GM18951 (cell line): ENCODE data around the gene CHCHD2.
"Not testable (repeated sequence)": the region's sequence is repeated elsewhere in the genome, so short reads cannot be mapped to it uniquely, and the experiment has no call there.

Experiments used
- POLR2A ChIP-seq: IDR thresholded peaks from 4 replicates; pipeline ENCODE4 v1.6.1; 2011; ENCODE audit warnings: mild to moderate bottlenecking; ENCODE audit not compliant: insufficient read length, insufficient read depth; ENCODE audit errors: extremely low read depth
- in situ Hi-C: fragments of 300-500 bp; cut with MboI; formaldehyde crosslinking; loops from one replicate; pipeline ENCODE4 v1.12.0; 2022; ENCODE audit warnings: low sequenced_read_pairs, mixed read lengths, inconsistent platforms; ENCODE audit not compliant: unreplicated experiment

CHCHD2 gene

GRCh38 chr7:56097700-56098099 is 8.6 kb downstream of the CHCHD2 start:
- TF ChIP-seq POLR2A, result no peak
- in situ Hi-C loops, result no loop called here

GRCh38 chr7:56092789-56093531 is 13.3 kb downstream of the CHCHD2 start, which contains the start of gene PHKG1:
TSS of gene PHKG1 (minus strand) at chr7:56092952. CDS start at chr7:56088941, 4,011 bp downstream.
- TF ChIP-seq POLR2A, result no peak
- in situ Hi-C loops, result no loop called here

- in situ Hi-C loops, result not testable (repeated sequence)
Observed at GRCh38 chr7:56092388-56092787, 13.9 kb downstream of the CHCHD2 start.

- in situ Hi-C loops, result no loop called here
- no peak for TF ChIP-seq POLR2A
Observed at GRCh38 chr7:56091591-56091990, 14.7 kb downstream of the CHCHD2 start.

- in situ Hi-C loops, result no loop called here
- no peak for TF ChIP-seq POLR2A
Observed at GRCh38 chr7:56087445-56087844, 18.8 kb downstream of the CHCHD2 start.

GRCh38 chr7:56086761-56087160 is 19.5 kb downstream of the CHCHD2 start:
- no peak for TF ChIP-seq POLR2A
- in situ Hi-C loops, result no loop called here

- TF ChIP-seq POLR2A, result no peak
- in situ Hi-C loops, result no loop called here
Observed at GRCh38 chr7:56083150-56083785, 23.0 kb downstream of the CHCHD2 start.

- in situ Hi-C loops, result no loop called here
- TF ChIP-seq POLR2A, result no peak
Observed at GRCh38 chr7:56081626-56082340, 24.5 kb downstream of the CHCHD2 start.

- in situ Hi-C loops, result not testable (repeated sequence)
Observed at GRCh38 chr7:56080726-56081435, 25.4 kb downstream of the CHCHD2 start.

GRCh38 chr7:56079450-56080185 is 26.7 kb downstream of the CHCHD2 start:
- in situ Hi-C loops, result loop anchor here (10.0 kb wide), 1 partner anchor 445 kb away; no protein-coding TSS in a partner anchor

GRCh38 chr7:56078196-56078595 is 28.1 kb downstream of the CHCHD2 start:
- no peak for TF ChIP-seq POLR2A
- in situ Hi-C loops, result loop anchor here (10.0 kb wide), 1 partner anchor 443 kb away; no protein-coding TSS in a partner anchor

More at GRCh38 chr7:56079450-56080185, 26.7 kb downstream of the CHCHD2 start:
- no peak for TF ChIP-seq POLR2A

GRCh38 chr7:56077681-56078080 is 28.6 kb downstream of the CHCHD2 start:
- in situ Hi-C loops, result loop anchor here (10.0 kb wide), 1 partner anchor 443 kb away; no protein-coding TSS in a partner anchor
- TF ChIP-seq POLR2A, result no peak

- in situ Hi-C loops, result loop anchor here (10.0 kb wide), 1 partner anchor 440 kb away; no protein-coding TSS in a partner anchor
- TF ChIP-seq POLR2A, result no peak
Observed at GRCh38 chr7:56074371-56074791, 31.9 kb downstream of the CHCHD2 start.

GRCh38 chr7:56066376-56066775 is 39.9 kb downstream of the CHCHD2 start:
- in situ Hi-C loops, result not testable (repeated sequence)
